GM18867 (cell line): ENCODE data around the gene TSPAN15.
"Not testable (repeated sequence)": the region's sequence is repeated elsewhere in the genome, so short reads cannot be mapped to it uniquely, and the experiment has no call there.

ENCODE experiments used
- ATAC-seq: cut with Tn5 transposase; IDR thresholded peaks from one replicate; pipeline ENCODE4 v1.9.1; 2021; ENCODE audit warnings: mild to moderate bottlenecking, moderate library complexity; ENCODE audit not compliant: unreplicated experiment

TSPAN15 gene

DNA sequence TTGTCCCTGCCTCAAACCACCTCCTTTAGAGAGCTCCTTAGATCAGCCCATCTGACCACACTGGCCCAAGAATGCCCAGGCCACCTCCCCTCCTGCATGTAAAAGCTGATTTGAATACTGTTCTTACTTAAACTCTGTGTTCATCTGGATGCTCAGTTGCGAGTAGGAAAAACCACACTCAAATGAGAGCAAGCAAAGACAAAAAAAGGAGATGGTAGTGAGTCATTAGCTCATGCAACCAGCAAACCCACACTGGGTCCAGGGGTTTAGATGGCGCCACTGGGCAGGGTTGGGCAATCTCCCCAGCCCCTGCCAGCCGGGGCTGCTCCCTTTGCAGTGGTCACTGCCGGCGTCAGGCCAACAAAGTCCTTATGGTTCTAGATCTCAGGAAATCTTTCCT lies 32.7 kb downstream of the TSPAN15 start:
- ATAC-seq: no peak

DNA sequence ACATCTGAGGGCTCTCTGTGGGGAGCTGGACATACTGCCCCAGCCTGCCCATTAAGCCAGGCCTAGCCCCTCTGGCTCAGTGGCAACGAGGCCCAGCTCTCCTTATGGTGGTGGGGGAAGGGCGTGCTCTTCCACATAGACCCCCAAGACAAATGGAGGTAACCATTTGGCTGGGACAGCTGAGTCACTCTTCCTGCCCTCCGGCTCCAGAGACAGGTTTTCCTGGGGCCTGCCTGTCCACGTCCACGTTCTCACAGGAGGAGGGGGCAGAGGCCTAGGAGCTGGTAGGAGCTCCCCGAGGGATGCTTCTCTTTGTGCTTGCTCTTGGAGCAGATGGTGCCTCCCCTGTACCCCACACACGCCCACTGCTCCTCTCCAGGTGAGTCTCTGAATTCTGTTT lies 33.5 kb downstream of the TSPAN15 start:
- ATAC-seq: no peak

- no peak for ATAC-seq
These were observed 35.9 kb downstream of the TSPAN15 start for GRCh38 chr10:69486922-69487730.

GRCh38 chr10:69488149-69488844 lies 37.0 kb downstream of the TSPAN15 start:
- not testable (repeated sequence) for ATAC-seq

DNA sequence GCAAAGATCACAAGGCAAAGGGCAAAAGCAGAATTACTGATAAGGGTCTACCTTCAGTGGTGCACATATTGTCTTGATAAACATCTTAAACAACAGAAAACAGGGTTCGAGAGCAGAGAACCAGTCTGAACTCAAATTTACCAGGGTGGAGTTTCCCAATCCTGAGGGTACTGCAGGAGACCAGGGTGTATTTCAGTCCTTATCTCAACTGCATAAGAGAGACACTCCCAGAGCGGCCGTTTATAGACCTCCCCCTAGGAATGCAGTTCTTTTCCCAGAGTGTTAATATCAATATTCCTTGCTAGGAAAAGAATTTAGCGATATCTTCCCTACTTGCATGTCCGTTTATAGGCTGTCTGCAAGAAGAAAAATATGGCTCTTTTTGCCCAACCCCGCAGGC lies 37.6 kb downstream of the TSPAN15 start:
- not testable (repeated sequence) for ATAC-seq

- ATAC-seq: no peak
These were observed 38.3 kb downstream of the TSPAN15 start for GRCh38 chr10:69489506-69490090.

DNA sequence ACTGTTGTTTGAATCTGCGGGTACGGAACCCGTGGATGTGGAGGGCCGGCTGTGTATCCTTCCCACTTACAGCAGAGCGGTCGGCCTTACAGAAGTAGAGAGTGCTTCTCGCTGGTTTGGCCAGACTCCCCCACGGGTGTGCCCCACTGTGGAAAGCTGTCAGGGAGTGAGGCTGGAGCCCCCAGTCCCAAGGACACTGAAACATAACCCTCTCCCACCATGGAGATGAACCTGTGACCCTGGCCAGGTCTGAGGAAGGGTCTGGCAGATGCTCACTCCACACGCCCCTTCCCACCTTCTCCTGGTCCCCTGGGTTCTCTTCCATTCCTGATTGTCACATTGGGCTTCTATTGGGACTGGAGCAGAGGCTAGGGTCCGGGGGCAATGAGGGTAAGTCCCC lies 39.6 kb downstream of the TSPAN15 start:
- no peak for ATAC-seq

- no peak for ATAC-seq
These were observed 40.3 kb downstream of the TSPAN15 start for GRCh38 chr10:69491611-69492010.

- no peak for ATAC-seq
These were observed 41.0 kb downstream of the TSPAN15 start for GRCh38 chr10:69492091-69492745.

DNA sequence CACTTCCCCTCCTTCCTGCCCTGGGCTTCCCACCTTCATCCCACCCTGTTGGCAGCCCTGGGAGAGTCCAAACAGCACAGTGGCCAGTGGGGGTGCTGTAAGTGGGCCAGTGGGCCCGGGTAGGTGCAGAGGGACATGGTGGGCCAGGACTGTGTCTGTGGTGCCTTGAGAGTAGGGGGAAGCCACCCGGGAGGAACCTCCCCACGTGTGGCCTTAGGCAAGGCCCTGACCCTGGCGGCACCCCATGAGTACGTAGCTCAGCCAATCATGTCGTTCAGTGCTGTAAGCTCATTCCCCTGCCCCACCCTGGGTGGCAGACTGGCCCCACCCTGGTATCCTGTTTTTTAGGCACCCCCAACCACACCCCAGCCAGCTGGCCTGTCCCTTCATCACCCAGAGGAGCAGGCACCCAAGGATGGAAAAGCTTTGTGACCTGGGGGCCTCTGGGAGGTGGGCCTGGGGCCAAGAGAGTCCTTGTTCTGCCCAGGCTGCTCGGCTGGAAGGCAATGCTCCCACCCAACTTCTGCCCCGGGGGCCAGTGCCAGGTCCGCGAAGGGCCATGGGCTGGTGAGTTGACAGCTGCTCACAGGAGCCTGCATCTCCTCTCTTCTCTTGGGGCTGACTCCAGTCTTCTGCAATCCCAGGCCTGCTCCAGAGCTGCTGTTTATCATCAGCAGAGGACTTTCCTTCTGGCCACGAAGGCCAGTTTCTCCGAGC lies 41.6 kb downstream of the TSPAN15 start:
- ATAC-seq: no peak

DNA sequence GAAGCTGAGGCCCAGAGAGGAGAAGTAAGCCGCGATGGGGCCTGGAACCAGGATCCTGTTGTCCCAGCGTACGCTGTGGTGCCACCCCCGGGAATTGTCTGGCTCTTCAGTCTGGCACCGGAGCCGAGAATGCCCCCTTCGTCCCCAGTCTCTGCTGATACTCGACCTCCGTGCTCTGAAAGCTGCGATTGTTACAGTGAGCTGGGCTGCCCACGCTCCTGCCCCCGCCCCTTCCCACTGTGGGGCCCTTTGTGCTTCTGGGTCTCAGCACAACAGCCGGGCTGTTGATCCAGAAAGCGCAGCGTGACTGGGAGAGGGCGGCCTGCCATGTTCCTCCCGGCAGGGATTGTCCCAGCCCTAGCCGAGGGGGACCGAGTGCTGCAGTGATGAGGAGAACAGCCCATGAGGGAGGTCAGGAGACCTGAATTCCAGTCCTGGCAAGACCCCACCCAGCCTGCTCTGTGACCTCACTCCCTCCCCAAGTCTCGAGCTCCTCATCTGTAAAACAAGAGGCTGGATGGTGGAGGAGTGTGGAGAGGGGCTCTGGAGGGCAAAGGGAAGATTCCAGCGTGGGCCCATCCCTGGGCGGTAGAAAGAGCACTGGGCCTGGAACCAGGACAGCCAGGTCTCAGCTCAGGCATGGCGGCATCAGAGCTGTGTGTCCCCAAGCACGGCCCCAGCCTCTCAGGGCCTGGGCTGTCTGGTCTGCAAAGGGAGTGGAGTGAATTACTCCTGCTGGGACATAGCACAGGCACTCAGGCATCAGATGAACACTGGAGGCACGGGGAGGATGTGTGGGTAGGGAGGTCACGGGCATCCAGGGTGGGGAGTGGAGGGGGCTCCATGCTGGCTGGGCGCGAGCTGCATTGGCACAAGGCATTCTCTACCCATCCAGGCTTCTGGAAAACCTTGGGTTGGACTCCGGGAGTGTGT lies 43.6 kb downstream of the TSPAN15 start:
- ATAC-seq: no peak

DNA sequence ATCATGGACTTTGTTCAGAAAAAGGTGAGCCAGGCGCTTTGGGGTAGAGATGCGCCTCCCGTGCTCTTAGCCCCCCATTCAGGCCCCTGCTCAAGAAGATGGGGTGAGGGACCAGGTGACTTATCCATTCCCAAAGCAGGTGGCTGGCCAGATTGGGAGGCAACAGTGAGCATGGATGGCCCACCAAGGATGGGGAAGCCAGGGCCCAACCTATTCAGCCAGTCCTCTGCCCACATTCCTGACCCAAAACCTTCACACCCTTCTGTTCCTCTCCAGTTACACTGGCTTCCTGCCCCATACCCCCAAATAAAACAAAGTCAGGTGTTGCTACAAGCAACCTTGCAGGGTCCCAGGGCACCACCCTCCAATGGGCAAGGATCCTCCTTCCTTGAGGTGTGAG lies 44.4 kb downstream of the TSPAN15 start:
- ATAC-seq: no peak

DNA sequence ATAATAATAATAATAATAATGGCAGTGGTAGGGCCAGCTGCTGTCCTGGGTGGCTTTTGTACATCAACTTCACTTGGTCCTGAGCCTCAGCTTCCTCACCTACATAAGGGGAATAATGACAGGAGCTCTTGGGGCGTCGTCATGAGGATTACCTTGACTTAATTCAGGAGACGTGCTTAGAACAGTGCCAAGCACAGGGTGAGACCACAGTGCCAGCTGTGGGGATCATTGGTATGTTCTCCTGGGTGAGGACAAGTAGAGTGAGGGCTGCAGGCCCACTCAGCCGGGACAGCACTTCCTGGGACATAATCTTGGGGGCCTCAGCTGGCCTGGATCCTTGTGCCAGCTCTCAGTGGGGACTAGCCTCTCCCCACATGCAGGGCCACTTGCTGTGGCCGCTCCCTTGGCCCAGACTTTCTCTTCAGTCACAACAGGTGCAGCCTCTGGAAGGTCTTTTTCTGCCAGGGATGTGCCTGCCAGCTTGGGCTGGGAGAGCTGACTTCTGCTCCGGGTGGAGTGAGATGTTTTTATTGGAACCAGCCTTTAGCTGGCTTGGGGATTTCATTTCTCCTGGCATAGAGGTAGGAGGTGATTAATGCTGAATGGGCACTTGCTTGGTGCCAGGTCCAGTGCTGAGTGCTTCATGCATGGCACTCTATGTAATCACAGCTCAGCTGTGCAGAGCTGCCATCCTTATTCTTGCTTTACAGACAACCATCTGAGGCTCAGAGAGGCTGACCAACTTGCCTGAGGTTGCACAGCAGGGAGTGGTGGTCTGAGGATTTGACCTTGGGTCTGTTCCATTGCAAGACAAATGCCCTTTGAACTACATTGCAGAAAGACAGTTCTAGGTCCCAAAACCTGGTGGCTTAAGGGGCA lies 45.3 kb downstream of the TSPAN15 start:
- no peak for ATAC-seq

- no peak for ATAC-seq
These were observed 45.9 kb downstream of the TSPAN15 start for GRCh38 chr10:69497231-69497561.

DNA sequence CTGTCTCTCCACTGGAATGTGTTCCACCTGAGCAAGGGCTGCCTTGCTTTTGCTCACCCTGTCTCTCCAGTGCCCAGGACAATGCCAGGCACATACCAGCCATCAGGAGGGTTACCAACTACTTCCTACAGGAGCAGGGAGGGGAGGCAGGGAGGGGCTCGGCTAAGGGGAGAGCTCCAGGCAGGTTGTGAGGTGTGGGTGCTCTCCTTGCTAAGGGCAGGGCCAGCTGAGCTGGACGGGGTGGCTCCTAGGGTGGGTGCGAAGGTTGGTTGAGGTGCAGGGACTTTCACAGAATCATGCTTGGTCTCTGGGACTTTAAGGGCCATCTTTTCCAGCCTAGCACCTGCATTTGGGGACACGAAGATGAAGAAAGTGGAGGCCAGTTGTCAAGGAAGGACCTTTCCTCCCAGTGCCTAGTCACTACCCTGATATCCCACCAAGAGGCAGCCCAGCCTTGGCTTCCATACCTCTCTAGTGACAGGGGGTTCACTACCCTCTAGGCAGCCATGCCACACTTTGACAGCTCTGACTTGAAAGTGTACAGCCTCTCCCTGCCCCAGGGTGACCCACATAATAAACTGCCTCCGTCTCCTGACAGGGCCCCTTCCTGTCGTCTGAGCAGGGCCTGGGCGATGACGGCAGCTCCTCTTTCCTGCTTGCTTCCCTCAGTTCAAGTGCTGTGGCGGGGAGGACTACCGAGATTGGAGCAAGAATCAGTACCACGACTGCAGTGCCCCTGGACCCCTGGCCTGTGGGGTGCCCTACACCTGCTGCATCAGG lies 46.5 kb downstream of the TSPAN15 start:
- no peak for ATAC-seq

DNA sequence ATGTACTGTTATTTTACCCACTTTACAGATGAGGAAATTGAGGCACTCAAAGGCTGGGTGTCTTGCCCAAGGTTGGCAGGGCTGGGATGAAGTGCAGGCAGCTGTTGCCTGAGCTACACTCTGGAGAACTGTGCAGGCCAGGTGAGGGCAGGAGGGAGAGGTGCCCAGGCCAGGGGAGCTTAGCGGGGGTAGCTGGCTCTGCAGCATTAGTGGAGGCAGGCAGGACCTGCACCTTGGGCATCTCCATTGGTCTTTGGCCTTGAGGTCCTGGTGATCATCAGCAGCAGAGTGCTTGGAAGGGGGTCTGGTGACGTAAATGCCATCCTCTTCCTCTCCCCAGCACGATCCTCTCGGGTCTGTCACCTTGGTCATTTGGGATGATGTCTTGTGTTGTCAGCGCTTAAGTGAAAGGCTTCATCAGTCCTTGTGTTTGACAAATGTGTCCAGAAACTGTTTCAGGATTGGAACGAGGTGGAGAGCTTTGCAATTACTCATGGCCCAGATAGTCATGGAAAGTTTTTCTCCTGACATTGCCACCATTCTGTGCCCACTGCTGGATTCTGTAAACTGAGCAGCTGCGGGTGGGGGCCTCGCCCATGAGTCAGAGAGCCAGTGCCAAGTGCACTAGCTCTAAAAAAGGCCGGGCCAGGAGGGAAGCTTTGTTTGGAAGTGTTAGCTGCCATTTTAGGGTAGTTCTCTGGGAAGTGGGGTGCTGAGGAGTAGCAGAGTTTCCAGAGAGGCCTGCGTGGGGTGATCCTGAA lies 47.6 kb downstream of the TSPAN15 start:
- ATAC-seq: no peak
